CD4-positive, alpha-beta T cell (primary cell): ENCODE results near the gene HIVEP1. TPM values are rescaled to one million over a fixed set of nuclear protein-coding genes. Genes with fewer than 3 reads are reported as not detected.

Experiments used
- ATAC-seq: fragments of 200-7000 bp; cut with Tn5 transposase; one replicate; pipeline ENCODE4 v1.10.0; 2022; ENCODE audit warnings: mild to moderate bottlenecking; ENCODE audit not compliant: poor library complexity
- CTCF ChIA-PET: fragments of 350-600 bp; sonication (Branson Sonifier 250); formaldehyde crosslinking; loops from one replicate; lab custom pipeline; 2021; ENCODE audit warnings: antibody characterized with exemption, inconsistent platforms; lab: Charles Lee
- POLR2A ChIA-PET: fragments of 350-600 bp; sonication (Branson Sonifier 250); formaldehyde crosslinking; loops from one replicate; lab custom pipeline; 2021; ENCODE audit warnings: antibody characterized with exemption, inconsistent platforms; lab: Charles Lee
- DNase-seq, 14 experiments: peaks; one replicate each; pipeline ENCODE4 v3.0.0-alpha.2; 2013 to 2020; ENCODE audit warnings: mixed read lengths in 2 of 14
- H3K27ac ChIP-seq, 2 donors: one replicate each; pipeline versions ENCODE4 v1.5.1 to v1.7.0; 2013; ENCODE audit warnings: low read length in 2 of 2, low read depth in 1 of 2, mild to moderate bottlenecking in 1 of 2
- H3K27me3 ChIP-seq, 2 experiments: 1 replicate in 1 of 2; 2 replicates in 1 of 2; pipeline versions ENCODE4 v1.6.1 to v1.7.0; 2013; ENCODE audit warnings: low read length in 2 of 2, control low read depth in 1 of 2, mild to moderate bottlenecking in 1 of 2, moderate library complexity in 1 of 2; ENCODE audit not compliant: insufficient read depth in 2 of 2, control insufficient read depth in 1 of 2
- H3K36me3 ChIP-seq: one replicate; pipeline ENCODE4 v1.6.1; 2013; ENCODE audit warnings: low read length, control low read depth; ENCODE audit not compliant: insufficient read depth
- H3K4me1 ChIP-seq: one replicate; pipeline ENCODE4 v1.6.1; 2013; ENCODE audit warnings: low read length, control low read depth; ENCODE audit not compliant: insufficient read depth
- H3K4me3 ChIP-seq: one replicate; pipeline ENCODE4 v1.5.1; 2013; ENCODE audit warnings: mild to moderate bottlenecking, low read length, moderate library complexity
- H3K9me3 ChIP-seq, 2 experiments: 1 replicate in 1 of 2; 2 replicates in 1 of 2; pipeline versions ENCODE4 v1.6.1 to v1.7.0; 2013; ENCODE audit warnings: low read length in 2 of 2, mild to moderate bottlenecking in 2 of 2, control low read depth in 1 of 2, moderate library complexity in 1 of 2; ENCODE audit not compliant: control insufficient read depth in 1 of 2, insufficient read depth in 1 of 2
- H3K27ac Mint-ChIP-seq: one replicate; pipeline ENCODE4 v1.8.0; 2020; ENCODE audit warnings: mixed read lengths
- H3K27me3 Mint-ChIP-seq: one replicate; pipeline ENCODE4 v1.8.0; 2021; ENCODE audit warnings: mixed read lengths
- H3K36me3 Mint-ChIP-seq: one replicate; pipeline ENCODE4 v1.8.0; 2021; ENCODE audit warnings: low read depth, mixed read lengths
- H3K4me1 Mint-ChIP-seq: one replicate; pipeline ENCODE4 v1.8.0; 2021; ENCODE audit warnings: low read depth, mixed read lengths
- H3K4me3 Mint-ChIP-seq: one replicate; pipeline ENCODE4 v1.8.0; 2020; ENCODE audit warnings: mild to moderate bottlenecking, mixed read lengths
- H3K9me3 Mint-ChIP-seq: one replicate; pipeline ENCODE4 v1.8.0; 2020; ENCODE audit warnings: mixed read lengths
- CTCF ChIP-seq: fragments of 200-600 bp; IDR thresholded peaks from one replicate; pipeline ENCODE4 v1.8.0; 2022; ENCODE audit warnings: antibody characterized with exemption, mild to moderate bottlenecking
- intact Hi-C, 2 experiments: fragments of 100-400 bp; cut with DNase I in 1 of 2; cut with micrococcal nuclease in 1 of 2; formaldehyde crosslinking; loops; one replicate each; pipeline versions ENCODE4 v1.15.1 to v1.9.0; 2023 to 2025; cut with DNase I, micrococcal nuclease
- total RNA-seq, 174 experiments: library from RNA in 2 of 174; stranded (reverse) in 2 of 174; gene quantifications; one replicate each; pipeline ENCODE4 v1.2.3 and lab custom pipeline; 2021 to 2026

The HIVEP1 gene
- total RNA-seq, 2 experiments from 2014 or later = 76.3 to 78.8 TPM

GRCh38 chr6:12134581-12134980, 122.5 kb downstream of the HIVEP1 start:
- peaks cover 11% of the 10 kb centered on the region for H3K36me3 ChIP-seq
- peaks cover 10% of the 10 kb centered on the region for H3K4me1 ChIP-seq
- H3K27ac Mint-ChIP-seq = no peak overlapping the region
- intact Hi-C loops = no loop called here
- POLR2A ChIA-PET = no interaction called here
- H3K9me3 Mint-ChIP-seq = no peaks in the 10 kb centered on the region
- H3K9me3 ChIP-seq = peaks cover 0 to 7% of the 10 kb centered on the region in 2 experiments
- DNase-seq = no peak
- no peak for ATAC-seq
- H3K4me3 ChIP-seq = no peak overlapping the region
- H3K4me1 Mint-ChIP-seq = peaks cover 30% of the 10 kb centered on the region
- H3K27me3 Mint-ChIP-seq = no peaks in the 10 kb centered on the region
- H3K4me3 Mint-ChIP-seq = no peak overlapping the region
- no peak for TF ChIP-seq CTCF
- H3K27me3 ChIP-seq = no peaks in the 10 kb centered on the region
- H3K36me3 Mint-ChIP-seq = peaks cover 57% of the 10 kb centered on the region
- CTCF ChIA-PET = no interaction called here
- no peak overlapping the region for H3K27ac ChIP-seq

- peaks cover 56% of the 10 kb centered on the region for H3K36me3 Mint-ChIP-seq
- no peak overlapping the region for H3K4me3 Mint-ChIP-seq
- intact Hi-C loops = no loop called here
- Histone ChIP-seq H3K36me3 (peaks cover 14% of the 10 kb centered on the region), H3K27me3 (no peaks in the 10 kb centered on the region), H3K9me3 (peaks cover 0 to 10% of the 10 kb centered on the region in 2 experiments), H3K4me1 (peaks cover 10% of the 10 kb centered on the region), H3K4me3 (no peak overlapping the region), H3K27ac (no peak overlapping the region)
- ChIA-PET POLR2A (no interaction called here), CTCF (no interaction called here)
- H3K4me1 Mint-ChIP-seq = peaks cover 30% of the 10 kb centered on the region
- ATAC-seq (no peak), DNase-seq (no peak)
- no peak for TF ChIP-seq CTCF
- no peak overlapping the region for H3K27ac Mint-ChIP-seq
- H3K27me3 Mint-ChIP-seq = no peaks in the 10 kb centered on the region
- no peaks in the 10 kb centered on the region for H3K9me3 Mint-ChIP-seq
These were observed 122.9 kb downstream of the HIVEP1 start for GRCh38 chr6:12134991-12135390.

- peaks cover 67% of the 10 kb centered on the region for H3K36me3 Mint-ChIP-seq
- no peak for TF ChIP-seq CTCF
- H3K4me3 ChIP-seq = no peak overlapping the region
- POLR2A ChIA-PET = no interaction called here
- H3K9me3 Mint-ChIP-seq = no peaks in the 10 kb centered on the region
- no peak overlapping the region for H3K27ac Mint-ChIP-seq
- H3K36me3 ChIP-seq = peaks cover 18% of the 10 kb centered on the region
- H3K4me3 Mint-ChIP-seq = no peak overlapping the region
- peaks cover 30% of the 10 kb centered on the region for H3K4me1 Mint-ChIP-seq
- no peak overlapping the region for H3K27ac ChIP-seq
- no peaks in the 10 kb centered on the region for H3K27me3 ChIP-seq
- DNase-seq = no peak
- peaks cover 0 to 10% of the 10 kb centered on the region in 2 experiments for H3K9me3 ChIP-seq
- no peaks in the 10 kb centered on the region for H3K27me3 Mint-ChIP-seq
- no peak for ATAC-seq
- CTCF ChIA-PET = interaction anchor here (0.7 kb wide), 1 partner anchor 11 kb away, joined by 3 read pairs; no protein-coding TSS in a partner anchor
- peaks cover 10% of the 10 kb centered on the region for H3K4me1 ChIP-seq
- intact Hi-C loops = no loop called here
These were observed 124.8 kb downstream of the HIVEP1 start for GRCh38 chr6:12136905-12137304.
